GM12874 (cell line): ENCODE data around the gene MYLK2.

Experiments used
- CTCF ChIP-seq: IDR thresholded peaks from 2 replicates; pipeline ENCODE4 v1.5.1; 2011; ENCODE audit warnings: low read depth, mild to moderate bottlenecking, control low read depth, low read length, moderate library complexity; ENCODE audit not compliant: insufficient read depth

Gene MYLK2

GRCh38 chr20:31808481-31808880, 10.7 kb upstream of the MYLK2 start:
- TF ChIP-seq CTCF: no peak

GRCh38 chr20:31809661-31810060, 9.5 kb upstream of the MYLK2 start:
- TF ChIP-seq CTCF: no peak

- no peak for TF ChIP-seq CTCF
These were observed 8.0 kb upstream of the MYLK2 start for GRCh38 chr20:31811198-31811597.

- no peak for TF ChIP-seq CTCF
These were observed 7.1 kb upstream of the MYLK2 start for GRCh38 chr20:31811796-31812728.

- TF ChIP-seq CTCF: no peak
These were observed 5.5 kb upstream of the MYLK2 start for GRCh38 chr20:31813611-31814010.

- no peak for TF ChIP-seq CTCF
These were observed 3.6 kb upstream of the MYLK2 start for GRCh38 chr20:31815408-31816188.

GRCh38 chr20:31816221-31816620, 2.9 kb upstream of the MYLK2 start:
- TF ChIP-seq CTCF: no peak
